Activated CD4-positive, alpha-beta T cell treated with anti-CD3 and anti-CD28 coated beads, Interleukin-2, amount 50 U/mL, for 1 hour (primary cell): Measurements from ENCODE around the gene FTO.

Experiments used
- DNase-seq: peaks from one replicate; pipeline ENCODE4 v3.0.0-alpha.2; 2020

Gene FTO

DNA sequence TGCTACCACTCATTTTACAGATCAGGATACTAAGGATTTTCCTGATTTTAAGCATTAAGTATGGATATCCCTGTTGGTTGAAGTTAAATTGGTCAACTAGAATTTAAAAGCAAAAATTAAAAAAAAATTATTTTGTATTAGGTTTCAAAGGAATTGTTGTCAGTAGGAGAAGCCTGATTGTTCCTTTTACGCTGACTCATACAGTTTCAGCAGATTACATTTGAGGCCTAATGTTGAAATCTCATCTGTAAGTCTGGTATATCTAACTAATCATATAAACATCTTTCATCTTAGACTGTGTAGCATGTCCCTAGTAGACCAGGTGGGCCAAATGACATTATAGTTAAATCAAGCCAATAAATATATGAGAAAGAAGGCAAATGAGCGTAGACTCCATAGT lies 83.5 kb downstream of the FTO start:
- DNase-seq, result no peak

DNA sequence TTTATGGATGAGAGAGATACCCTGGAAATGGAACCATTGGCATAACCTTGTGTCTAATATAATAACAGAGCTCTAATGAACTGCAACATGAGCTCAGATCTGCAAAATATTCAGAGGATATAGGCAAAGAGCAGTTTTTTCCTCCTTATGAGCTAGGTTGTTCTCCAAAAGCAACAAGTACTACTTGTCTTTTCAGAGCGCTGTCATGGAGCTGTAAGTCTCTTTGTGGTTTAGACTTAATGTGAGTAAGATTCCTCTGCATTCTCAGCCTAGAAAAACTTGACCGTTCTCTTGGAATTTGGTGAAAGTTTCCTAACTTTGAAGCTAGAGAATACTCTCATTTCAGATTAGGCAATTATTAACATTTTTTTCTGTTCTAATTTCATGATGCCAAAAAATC lies 85.2 kb downstream of the FTO start:
- no peak for DNase-seq

DNA sequence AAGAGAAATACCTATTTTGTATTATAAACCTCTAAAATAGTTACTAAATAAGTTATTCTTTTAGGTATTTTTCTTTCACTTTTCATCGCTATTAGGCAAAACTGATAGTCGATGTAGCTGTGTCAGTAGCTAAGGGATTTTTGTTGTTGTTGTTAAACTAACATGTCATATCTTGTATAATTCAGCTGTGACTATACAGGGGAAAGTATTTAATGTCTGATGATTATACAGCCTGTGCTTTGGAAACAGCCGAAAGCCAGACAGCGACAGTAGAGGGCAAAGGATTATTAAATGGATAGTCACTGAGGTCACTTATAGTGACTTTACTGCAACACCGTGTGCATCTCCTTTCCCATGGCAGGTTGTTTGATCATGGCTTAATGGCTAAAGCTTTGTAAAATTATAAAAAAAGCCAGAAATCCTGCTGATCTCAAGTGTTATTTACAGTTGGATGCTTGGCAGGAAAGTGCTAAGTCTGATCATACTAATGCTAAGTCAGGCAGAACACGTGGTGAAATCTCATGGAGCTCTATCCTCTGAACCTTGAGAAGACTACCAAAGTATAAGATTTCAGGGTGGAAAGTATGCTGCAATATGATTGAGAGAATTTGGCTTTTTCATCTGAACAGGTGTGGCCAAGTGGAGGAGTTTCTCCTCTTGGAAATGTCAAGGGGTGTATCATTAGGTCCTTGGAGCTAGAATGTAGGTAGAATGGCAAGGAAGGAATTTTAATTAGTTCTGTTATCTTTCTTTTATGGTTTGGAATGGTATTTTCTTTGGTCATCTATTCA lies 88.4 kb downstream of the FTO start:
- DNase-seq, result no peak

DNA sequence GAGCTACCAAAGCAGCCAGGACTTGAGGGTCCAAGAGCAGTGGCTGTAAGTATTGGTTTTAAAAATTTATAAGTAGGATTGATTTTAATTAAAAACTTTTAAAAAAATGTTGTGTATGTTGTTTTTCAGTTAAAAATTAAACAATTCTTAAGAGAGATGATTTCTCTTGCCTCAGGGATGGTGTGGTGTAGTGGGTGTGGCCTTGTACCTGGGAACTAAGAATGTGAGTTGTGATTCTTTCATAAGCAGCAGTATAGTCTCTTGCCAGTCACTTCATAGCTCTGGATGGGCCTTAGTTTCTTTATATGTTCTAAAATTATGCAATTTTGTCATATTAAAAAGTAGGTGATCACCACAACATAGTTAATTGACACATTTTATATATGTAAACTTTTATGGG lies 99.5 kb downstream of the FTO start:
- DNase-seq, result no peak

DNA sequence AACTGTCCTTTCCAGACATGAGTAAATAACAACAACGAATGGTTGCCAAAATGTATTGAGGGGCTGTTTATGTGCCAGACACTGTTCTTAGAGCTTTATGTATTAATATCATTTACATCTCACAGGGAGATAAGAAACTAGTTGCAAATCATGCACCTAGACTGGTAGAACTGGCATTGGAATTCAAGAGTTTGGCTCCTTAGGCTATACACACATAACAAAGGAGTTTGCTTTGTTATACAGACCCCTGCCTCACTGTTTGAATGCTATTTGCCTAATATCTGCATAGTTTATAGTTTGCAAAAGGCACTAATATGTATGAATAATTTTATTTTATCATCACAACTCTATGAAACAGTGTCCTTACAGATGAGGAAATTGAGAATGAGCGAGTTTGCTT lies 100.0 kb downstream of the FTO start:
- DNase-seq, result no peak

DNA sequence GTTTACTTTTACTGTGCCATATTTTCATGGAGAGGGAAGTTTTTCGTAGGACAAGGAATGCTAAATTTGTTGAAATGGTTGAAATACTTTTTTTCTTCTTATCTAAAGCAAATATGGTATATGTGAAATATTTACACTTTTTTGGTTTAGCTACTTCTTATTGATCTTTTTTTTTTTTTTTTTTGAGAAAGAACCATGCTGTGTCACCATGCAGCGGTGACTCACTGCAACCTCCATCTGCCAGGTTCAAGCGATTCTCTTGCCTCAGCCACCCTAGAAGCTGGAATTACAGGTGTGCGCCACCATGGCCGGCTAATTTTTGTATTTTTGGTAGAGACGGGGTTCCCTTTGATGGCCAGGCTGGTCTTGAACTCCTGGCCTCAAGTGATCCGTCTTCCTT lies 100.5 kb downstream of the FTO start:
- no peak for DNase-seq

DNA sequence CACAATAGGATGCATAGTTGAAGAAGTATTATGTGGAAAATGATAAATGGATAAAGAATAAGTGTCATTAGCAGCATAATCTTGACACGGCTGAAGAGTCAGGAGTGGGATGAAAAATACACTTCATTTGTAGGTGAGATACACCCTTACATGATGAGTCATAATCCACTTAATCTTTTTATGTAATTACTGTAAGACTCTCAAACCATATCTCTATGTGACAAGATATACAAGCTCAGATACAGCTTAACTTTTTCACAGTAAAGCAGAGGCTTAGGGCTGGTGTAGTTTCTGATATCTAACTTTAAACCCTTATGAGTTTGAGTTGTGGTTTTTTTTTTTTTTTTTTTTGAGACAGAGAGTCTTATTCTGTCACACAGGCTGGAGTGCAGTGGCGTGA lies 101.2 kb downstream of the FTO start:
- DNase-seq, result no peak

DNA sequence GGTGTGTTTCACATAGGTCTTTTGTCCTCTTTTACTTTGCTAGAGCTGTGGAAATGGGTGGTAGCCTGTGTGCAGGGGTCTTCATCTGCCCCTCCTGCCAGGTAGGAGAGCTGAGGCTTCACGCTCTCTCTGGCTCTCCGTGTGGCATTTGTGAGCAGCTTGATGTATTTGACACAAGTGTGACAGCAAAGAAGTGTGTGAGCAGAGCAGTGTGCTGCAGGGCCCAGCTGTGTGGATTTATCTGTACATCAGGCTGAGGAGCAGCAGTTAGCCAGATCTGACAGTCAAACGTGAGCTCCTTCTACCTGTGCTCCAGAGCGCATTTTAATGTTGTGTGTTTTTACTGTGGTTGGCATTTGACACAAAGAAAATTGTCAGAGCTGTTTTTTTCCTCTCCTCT lies 101.8 kb downstream of the FTO start:
- DNase-seq, result no peak

DNA sequence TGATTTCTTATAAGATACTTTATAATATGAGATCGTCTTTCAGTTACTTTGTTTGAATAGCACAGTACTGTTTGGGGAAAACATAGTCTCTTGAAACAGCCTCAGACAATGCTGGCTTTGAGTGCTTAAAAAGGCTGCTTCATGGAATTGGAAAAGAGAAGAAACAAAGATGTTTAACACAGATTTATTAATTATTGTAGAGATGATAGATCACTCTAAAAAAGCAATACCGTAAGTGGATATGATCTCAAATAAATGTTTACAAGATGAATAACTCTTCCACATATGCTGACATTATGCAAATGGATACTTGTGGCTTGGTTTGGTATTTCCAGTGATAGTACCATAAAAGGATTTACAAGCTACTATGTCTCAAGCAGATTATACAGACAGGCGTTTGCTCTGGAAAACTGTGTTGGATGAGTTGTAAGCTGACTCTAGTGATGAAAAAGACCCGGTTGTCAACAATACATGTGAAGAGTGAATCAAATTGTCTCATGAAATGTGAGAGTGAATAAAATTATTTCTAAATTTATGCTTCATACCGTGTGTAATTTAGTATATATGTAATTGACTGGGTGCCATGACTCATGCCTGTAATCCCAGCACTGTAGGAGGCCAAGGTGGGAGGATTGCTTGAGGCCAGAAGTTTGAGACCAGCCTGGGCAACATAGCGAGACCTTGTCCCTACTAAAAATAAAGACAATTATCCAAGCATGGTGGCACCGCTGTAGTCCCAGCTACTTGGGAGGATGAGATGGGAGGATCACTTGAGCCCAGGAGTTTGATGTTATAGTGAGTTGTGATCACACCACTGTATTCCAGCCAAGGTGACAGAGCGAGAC lies 105.4 kb downstream of the FTO start:
- no peak for DNase-seq

DNA sequence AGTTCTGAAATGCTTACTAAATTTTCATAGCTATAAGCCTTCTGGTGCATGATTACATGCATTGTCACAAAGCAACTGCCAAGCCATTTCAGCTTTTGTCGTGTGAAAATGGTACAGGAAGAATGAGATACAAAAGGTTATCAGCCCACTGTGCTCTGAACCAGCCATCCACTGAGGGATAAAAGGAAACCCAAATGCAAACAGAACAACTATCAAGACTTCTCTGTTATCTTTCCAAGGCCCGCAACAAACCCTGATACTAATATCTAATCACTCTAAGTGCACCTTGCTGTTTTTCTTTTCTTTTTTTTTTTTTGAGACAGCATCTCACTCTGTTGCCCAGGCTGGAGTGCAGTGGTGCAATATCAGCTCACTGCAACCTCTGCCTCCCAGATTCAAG lies 109.0 kb downstream of the FTO start:
- DNase-seq, result no peak

DNA sequence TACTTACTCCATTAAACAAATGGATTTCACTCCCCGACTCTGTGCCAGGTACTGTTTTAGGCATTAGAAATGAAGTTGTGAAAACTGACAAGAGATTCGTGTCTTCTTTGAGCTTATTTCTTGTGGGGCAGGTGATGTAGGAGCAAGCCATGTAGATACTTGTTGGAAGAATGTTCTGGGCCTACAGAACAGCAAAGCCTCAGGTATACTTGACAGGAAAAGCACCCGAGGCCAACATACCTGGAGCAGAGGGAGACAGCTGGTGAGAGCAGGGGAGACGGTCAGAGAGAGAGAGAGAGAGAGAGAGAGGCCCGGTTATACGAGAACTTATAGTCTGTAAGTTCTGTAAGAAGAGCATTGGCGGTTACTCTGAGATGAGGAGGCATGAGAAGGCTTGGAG lies 110.8 kb downstream of the FTO start:
- no peak for DNase-seq

DNA sequence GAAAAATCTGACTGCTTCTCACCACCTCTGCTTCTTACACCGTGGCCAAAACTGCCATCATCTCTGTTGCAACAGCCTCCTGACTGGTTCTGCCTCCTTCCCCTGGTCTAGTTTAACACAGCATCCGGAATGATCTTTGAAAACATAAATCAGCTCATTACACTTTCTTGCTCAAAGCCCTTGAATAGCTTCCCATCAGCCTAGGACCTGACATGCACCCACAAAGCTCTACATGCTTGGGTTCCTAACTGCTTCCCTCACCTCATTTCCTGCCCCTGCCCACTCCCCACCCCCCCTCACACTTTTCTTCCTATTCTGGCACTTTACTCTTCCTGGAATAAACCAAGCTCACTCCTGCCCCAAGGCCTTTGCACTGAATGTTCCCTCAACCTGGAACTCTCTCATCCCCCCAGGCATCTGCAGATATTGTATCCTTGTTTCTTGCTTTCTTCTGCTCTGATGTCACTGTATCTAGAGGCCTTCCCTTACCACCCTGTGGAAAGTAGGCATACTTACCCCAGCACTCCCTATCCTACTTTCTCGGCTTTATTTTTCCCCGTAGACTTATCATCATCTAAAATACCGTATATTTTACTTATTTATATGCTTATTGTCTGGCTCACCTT lies 112.4 kb downstream of the FTO start:
- DNase-seq, result no peak

DNA sequence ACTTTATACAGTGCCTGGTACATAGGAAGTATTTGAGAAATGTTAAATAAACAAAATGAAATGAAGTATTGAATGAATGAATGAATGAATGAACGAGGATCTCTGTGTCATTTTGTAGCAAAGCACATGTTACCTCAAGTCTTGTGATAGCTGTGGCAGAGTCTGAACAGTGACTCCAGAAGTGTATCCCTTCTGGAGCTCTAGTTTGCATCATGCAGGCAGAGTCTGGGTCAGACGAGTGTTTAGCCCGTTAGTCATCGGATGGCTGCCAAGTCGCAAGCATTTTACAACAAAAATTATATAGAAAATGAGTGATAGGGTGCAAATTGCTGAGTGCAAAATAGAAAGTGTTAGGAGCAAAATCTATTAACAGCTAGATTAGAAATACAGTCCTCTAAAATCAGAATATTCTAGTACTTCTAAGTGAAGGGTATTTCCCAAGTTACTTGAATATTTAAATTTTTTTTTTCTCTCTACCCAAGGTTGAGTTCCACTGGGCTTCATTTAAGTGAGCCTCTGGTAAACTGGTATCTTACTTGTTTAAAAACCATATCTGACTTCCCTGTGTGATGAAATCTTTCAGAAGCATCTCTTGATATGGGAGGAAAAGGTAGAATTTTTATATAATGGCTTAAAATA lies 113.3 kb downstream of the FTO start:
- no peak for DNase-seq

DNA sequence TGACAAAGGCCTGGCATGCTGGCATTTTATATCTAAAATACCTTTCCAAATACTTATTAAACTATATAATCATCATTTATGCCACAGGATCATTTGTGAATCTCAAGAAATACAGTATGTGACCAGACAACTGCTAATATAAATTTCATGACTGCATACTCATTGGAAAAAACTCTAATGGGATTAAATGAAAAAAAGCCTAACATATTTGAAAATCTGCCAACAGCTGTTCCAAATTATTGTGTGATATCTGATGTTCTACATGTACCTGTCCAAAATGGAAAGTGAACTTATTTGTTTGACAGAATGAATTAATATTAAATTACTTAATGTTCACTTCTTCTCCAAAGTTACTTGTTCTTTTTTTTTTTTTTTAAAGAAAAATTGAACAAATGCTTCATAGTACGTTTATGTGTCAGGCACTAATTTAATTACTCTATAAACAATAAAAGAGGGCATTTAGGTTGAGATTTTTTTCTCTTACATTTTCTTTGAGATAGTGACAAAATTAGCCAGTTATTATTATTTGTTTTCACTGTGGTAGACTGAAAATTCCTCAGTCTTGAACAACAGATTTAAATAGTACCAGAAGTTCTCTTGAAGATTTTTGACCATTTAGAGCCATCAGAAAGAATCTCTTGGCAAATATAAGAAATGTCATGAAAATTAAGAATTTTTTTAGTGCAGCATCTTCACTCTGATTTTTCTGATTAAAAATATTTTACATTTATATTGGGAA lies 114.0 kb downstream of the FTO start:
- DNase-seq, result no peak

DNA sequence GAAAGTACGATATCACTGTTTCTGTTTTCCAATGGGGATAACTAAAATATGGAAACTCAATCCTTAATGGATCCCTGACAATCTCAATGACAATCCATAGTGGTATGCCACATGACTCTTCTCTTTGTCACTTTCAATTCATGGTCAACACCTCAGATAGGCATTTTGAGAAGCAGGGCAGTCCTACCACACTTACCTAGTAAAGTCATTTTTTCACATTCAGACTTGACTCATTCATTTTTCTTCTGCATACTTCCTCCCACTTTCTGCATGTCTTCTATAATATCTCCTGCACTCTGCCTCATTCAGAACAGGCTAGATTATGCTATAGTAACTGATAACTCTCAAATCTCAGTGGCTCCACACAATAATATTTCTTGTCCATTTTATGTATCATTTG lies 117.5 kb downstream of the FTO start:
- no peak for DNase-seq

DNA sequence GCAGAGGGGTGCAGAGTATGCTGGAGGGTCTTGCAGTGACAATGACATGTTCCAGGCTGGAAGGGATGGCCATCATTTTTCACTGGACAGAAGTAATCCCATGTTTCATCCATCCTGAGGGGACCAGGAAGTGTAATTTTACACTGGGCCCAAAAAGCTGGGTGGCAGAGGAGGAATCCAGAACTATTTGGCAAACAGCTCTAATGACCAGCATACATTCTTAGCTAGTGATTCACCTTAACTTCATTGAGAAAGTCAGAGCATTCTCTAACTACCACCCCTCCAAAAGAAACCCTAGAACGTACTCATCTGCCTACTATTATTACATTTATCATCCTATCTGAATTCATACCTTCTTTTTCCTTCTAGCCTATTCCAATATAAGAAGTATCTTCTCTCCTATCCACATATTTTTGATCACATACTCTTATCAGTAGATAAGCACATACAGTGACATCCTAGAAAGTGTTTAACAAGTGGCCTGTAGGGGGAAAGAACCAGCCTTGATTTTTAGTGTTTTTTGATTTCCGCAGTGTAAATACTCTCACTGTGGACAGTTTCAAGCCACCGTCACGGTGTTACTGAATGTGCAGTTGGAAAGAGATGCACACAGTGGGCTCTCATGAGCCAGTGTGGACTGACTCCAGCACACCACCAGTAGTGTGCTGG lies 118.1 kb downstream of the FTO start:
- no peak for DNase-seq

DNA sequence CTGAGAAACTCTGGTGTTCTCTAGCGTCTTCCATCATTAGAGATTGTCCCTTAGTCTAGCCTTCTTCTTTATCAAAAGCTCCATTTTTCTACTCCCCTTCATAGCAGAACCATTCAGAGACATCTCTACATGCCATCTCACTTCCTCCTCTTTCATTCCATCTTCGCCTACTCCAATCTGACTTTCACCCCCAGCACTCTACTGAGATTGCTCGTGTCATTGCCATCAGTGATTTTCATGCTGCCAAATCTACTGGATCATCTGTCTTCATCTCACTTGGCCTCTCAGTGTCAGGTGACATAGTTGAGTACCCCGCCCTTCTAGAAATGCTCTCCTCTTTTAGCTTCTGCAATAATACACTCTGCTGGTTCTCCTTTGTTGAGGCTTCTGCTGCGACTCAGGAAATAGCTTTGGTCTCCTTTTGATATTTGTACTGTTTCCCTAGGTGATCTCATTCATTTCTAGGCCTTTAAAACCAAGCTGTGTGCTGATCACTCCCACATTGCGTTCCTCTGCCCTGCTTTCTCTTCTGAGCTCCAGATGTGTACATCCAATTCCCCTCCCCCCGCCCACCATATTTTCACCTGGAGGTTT lies 119.1 kb downstream of the FTO start:
- no peak for DNase-seq

DNA sequence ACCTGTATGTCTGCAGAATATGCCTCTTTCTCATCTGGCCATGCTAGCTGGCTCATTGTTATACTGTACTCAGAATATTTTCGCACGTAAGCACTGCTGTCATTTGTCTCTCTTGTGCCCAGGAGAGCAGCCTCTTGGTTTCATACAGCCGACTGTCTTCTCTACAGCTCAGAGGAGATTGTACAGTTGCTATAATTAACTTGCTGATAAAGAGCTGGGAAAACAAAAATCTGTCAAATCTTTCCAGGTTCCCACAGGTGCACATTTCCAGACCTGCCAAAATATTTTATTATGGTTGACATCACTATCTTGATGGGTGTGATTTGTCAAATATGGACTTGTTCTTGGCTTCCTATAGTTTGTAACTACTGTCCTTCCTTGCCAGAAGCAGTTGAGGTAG lies 122.7 kb downstream of the FTO start:
- DNase-seq, result no peak

DNA sequence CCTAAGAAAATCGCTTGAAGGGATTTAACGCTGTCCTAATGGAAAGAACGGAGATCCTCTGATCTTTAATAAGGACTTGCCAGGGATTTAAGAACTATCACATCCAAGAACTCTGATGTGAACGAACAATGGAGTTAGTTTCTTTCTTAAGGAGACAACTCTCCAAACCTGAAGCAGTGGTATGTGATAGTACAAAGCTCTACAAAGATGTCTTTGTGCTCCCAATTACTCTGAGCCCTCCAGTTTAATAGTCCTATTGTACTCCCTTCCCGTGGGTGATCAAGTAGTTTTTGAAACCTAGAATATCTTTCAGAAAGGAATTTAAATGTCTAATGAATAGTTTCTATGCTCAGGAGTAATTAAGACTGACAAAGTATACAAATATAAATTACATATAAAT lies 123.8 kb downstream of the FTO start:
- no peak for DNase-seq

DNA sequence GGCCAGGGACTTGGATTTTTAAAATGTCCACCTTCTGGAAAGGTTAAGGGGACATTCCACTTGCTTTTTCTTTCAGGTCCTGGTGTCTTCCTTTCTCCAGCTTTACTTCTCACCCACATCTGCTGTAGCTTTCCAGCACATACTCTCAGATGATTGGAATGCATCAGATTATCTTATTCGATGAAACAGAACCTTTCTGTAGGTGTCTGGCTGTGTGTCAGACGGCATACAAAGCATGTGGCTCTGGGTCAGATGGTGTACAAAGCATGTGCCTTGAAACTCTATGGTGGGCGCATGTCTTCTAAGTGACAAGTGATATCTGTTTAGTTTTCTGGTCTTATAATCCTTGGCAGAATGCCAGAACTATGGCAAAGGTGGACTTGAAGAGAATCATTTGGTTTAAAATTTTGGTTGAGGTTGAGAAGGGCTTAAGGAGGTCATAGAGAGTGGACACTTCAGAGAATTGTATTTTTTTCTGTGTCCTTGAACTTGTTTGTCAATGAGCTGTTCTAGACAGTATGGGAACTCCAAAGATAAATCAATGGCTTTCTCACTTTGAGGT lies 125.3 kb downstream of the FTO start:
- DNase-seq, result no peak

DNA sequence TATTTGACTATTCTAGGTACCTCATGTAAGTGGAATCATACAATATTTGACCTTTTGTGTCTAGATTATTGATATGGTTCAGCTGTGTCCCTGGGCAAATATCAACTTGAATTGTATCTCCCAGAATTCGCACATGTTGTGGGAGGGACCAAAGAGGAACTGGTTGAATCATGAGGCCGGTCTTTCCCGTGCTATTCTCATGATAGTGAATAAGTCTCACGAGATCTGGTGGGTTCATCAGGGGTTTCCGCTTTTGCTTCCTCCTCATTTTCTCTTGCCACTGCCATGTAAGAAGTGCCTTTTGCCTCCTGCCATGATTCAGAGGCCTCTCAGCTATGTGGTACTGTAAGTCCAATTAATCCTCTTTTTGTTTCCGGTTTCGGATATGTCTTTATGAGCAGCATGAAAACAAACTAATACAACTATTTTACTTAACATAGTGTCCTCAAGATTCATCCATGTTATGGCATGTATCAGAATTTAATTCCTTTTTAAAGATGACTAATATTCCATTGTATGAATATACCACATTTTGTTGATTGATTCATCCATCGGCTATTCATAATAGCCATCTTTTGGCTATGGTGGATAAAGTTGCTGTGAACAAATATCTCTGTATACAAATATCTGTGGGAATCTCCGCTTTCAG lies 129.1 kb downstream of the FTO start:
- no peak for DNase-seq
